ENCODE results near the gene FIGNL2.

- TF ChIP-seq, protein P1, sequence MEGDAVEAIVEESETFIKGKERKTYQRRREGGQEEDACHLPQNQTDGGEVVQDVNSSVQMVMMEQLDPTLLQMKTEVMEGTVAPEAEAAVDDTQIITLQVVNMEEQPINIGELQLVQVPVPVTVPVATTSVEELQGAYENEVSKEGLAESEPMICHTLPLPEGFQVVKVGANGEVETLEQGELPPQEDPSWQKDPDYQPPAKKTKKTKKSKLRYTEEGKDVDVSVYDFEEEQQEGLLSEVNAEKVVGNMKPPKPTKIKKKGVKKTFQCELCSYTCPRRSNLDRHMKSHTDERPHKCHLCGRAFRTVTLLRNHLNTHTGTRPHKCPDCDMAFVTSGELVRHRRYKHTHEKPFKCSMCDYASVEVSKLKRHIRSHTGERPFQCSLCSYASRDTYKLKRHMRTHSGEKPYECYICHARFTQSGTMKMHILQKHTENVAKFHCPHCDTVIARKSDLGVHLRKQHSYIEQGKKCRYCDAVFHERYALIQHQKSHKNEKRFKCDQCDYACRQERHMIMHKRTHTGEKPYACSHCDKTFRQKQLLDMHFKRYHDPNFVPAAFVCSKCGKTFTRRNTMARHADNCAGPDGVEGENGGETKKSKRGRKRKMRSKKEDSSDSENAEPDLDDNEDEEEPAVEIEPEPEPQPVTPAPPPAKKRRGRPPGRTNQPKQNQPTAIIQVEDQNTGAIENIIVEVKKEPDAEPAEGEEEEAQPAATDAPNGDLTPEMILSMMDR (IDR thresholded peaks at IDR 0.05), result no peak
- no peak for TF ChIP-seq EZH2 (IDR thresholded peaks at IDR 0.05)
Observed at GRCh38 chr12:51855586-51856428, 7.3 kb upstream of the FIGNL2 start.
